HG02870 (cell line): ENCODE results near the gene SLC4A5.

Source experiments
- ATAC-seq: cut with Tn5 transposase; IDR thresholded peaks from one replicate; pipeline ENCODE4 v1.9.1; 2021; ENCODE audit warnings: mild to moderate bottlenecking, moderate library complexity; ENCODE audit not compliant: unreplicated experiment

Gene SLC4A5

GRCh38 chr2:74177696-74178095, 165.5 kb downstream of the SLC4A5 start:
- ATAC-seq, result no peak

GRCh38 chr2:74174909-74175308, 168.3 kb downstream of the SLC4A5 start:
- ATAC-seq, result no peak

- no peak for ATAC-seq
Measured at GRCh38 chr2:74168739-74169138, 174.5 kb downstream of the SLC4A5 start.
